GM21367 (cell line): Measurements from ENCODE around the gene SMOC2.

Experiments used
- ATAC-seq: cut with Tn5 transposase; IDR thresholded peaks from one replicate; pipeline ENCODE4 v1.9.1; 2021; ENCODE audit not compliant: unreplicated experiment

The SMOC2 gene, protein sequence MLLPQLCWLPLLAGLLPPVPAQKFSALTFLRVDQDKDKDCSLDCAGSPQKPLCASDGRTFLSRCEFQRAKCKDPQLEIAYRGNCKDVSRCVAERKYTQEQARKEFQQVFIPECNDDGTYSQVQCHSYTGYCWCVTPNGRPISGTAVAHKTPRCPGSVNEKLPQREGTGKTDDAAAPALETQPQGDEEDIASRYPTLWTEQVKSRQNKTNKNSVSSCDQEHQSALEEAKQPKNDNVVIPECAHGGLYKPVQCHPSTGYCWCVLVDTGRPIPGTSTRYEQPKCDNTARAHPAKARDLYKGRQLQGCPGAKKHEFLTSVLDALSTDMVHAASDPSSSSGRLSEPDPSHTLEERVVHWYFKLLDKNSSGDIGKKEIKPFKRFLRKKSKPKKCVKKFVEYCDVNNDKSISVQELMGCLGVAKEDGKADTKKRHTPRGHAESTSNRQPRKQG

DNA sequence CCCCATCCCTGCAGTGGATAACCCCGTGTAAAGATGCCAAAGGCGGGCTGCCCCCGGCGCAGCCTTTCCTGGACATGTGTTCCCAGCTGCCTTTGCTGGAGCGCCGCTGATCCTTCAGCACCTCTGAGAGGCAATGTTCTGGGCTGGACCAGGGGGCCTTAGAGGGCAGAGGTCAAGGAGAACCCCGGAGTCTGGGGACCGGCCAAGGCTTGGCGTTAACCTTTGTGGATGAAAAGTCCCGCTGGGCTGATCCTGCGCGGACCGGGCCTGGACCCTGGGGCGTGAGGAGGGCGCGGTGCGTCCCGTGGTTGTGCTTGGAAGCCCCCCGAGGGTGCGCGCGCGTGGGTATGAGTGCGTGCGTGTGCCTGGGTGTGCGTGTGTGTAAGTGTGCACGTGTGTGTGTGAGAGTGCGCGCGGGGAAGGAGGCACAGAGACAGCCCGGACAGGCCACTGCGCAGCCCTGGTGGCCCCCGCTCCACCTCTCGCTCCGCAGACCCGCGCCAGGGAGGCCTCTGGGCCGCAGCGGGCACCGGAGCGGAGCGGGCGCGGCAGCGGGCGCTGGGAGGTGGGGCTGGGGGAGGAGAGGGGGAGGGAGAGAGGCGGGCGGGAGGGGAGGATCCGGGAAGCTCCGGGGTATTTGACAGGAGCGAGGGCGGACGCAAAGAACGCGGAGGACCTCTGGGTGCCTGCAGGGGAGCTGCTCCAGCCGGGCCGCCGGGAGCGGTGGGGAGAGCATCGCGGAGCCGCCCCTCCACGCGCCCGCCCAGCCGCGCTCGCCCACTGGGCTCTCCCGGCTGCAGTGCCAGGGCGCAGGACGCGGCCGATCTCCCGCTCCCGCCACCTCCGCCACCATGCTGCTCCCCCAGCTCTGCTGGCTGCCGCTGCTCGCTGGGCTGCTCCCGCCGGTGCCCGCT lies at the start of gene SMOC2:
TSS of gene SMOC2 (plus strand) at position 665 of the 914 bp plus-strand sequence. CDS start at position 852, 187 bp downstream.
- no peak for ATAC-seq

DNA sequence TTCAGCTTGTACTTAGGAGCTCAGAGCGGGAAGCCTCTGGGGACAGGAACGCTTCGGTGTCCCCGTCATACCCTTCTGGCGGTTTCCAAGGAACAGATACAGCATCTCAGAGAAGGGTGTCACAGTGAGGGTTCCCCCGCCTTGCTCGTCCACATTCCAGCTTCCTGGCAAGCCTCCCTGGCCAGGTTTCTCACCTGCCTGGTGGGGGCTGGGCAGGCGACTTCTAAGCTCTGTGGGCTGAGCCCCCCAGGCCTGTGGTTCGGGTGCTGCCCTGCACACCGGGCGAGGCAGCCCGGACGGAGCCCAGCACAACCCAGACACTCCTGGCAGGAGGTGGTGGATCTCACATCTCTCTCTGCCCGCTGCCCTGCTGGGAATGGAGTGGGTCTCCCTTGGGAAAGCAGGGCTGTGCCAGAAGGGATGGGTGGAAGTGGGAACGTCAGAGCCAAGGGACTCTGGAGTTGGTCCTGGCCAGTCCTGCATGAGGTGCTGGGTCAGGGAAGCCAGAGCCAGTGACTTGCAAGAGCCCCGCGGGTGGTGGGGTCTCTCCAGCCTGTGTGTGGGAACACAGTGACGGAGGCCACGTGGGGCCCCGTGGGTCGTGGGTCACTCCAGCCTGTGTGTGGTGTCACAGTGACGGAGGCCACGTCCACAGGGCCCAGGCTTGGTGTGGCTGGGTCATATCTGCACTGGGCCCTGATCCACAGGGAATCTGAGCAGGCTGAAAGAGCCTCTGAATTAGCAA lies 47.7 kb upstream of the SMOC2 start:
- ATAC-seq: no peak

DNA sequence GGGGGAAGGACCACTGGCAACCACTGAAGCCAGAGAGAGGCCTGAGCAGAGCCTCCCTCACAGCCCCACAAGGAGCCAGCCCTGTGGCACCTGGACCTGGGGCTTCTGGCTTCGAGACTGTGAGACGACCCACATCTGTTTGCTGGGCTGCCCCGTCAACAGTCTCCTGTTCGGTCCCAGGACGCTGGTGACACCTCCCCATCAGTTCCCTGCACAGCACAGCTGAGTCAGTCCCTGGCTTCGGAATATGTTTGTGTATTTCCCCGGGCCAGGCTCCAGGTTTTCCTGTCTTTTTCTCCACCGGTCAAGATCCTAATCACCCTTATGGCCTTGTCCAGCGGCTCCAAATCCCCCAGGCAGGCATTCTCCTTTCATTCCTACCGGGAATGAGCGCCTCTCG lies 46.4 kb upstream of the SMOC2 start:
- no peak for ATAC-seq

DNA sequence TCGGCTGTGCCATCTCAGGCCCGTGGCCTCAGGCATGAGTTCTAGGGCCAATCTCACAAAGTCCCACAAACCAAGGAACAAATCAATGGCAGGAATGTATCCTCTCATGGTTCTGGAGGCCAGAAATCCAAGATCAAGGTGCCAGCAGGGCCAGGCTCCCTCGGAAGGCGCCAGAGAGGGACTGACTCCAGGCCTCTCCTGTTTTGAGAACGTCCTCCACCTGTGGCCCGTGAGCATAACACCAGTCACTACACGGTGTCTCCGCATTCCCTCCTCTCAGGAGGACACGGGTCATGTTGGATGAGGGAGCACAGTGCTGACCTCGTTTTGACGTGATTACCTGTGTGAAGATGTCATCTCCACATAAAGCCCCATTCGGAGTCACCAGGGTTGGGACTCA lies 45.0 kb upstream of the SMOC2 start:
- no peak for ATAC-seq

DNA sequence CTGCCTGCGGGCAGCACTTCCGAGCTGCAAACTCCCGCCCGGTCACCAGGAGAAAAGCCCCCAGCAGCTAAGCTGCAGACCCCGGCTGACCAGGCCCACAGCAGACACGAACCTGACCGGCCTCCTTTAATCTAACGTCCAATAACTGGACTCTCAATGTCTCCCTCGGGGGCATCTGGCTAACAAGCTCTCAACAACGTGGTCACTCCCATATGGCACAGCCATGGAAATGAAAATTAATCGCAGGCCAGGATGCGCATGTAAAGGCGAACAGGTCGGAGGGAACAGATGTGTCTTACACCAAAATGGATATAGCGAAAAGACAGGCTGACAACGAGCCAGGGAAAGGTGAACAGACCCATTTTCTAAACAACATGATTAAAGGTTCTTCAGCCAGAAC lies 44.4 kb upstream of the SMOC2 start:
- no peak for ATAC-seq

DNA sequence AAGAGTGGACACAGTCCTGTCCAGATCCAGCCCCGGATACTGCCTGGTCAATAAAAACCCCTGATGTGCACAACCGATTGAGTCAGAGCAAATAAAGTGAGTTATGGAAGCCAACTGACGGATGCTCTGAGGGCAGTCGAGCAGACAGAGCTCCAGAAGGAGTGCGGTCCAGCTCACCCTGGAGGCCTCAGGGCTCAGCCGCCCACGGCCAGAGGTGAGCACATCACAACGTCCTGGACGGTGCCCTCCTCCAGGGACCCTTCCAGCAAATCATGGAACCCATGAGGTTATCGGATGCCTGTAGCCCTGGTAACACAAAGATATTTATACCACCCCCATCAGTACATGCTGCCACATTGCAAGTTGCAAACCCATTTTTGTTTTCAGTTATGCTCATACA lies 44.0 kb upstream of the SMOC2 start:
- no peak for ATAC-seq

DNA sequence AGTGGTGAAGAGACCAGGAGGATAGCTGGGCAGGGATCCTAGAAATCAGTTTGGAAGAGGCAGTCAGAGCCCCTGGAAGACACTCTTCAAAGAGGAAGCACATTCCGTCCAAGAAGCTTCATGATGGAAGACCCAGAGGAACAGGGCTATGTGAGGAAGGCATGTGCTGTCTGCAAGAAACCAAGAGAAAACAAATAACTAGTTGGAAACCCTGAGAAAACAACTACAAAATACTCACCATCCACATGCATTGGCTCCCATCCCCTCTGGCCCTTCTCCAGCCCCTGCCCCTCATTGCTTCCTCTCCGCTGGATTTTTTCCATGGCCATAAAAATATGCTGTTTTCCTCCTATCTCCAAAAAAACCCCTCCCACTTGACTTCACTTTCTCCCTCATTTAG lies 40.9 kb upstream of the SMOC2 start:
- ATAC-seq: no peak

DNA sequence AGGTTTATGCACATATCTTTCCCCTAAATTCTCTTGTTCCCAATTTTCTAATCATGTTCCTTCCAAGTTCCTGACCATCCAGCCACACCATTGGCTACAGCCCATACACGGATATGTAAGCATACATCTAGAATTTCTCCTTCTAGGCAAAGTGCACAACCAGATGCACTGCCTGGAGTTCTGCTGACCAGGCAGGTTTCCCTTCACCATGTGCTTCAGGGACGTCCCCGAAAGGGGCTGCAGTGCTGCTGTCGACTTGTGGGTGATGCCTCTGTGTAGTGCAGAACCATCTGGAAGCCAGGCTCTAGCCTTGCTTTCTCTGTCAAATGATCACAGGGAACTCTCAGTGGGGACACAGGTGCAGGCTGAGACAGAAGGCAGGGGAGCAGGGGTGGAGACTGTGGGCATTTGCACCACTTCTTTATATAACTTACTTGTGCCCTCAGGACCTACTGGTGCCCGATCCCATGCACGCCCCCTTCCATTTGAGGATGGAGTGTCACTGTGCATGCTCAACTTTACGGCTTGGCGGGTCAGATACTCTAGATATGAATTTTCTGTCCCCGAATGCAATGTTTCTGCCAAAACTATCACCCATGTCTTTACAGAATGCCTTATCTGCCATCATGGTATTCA lies 37.5 kb upstream of the SMOC2 start:
- no peak for ATAC-seq

DNA sequence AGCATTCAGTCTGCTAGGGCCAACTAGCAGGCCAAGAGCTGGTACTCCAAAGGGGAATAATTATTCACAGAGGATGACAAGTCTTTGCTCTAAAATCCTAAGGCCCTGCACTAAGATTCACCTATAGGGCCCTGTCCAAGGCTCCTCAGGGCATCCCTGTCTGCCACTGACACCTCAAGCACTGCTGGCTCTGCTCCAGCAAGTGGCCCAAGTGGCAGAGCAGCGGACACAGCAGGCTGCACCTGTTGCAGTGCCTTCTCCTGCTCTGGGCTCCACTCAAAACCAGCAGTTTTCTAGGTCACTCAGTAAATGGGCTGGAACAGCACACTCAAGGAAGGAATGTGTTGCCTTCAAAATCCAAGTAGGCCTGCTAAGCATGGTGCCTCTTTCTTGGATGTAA lies 36.4 kb upstream of the SMOC2 start:
- no peak for ATAC-seq

DNA sequence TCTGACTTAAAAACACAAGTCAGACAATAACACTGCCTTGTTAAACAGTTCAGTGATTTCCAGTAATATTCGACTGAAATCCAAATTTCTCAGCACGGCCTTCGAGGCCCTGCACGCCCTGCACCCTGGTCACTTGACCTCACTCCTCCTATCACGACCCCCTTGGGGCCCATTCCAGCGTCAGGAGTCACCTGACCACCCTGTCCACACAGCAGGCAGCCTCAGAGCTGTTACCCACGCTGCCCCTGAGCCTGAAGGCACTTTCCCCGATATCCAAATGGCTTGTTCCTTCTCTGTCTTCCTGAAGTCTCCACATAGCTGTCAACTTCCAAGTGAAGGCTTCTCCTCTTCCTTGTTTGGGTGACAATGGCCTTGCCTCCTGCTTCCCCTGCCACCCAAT lies 33.1 kb upstream of the SMOC2 start:
- no peak for ATAC-seq

DNA sequence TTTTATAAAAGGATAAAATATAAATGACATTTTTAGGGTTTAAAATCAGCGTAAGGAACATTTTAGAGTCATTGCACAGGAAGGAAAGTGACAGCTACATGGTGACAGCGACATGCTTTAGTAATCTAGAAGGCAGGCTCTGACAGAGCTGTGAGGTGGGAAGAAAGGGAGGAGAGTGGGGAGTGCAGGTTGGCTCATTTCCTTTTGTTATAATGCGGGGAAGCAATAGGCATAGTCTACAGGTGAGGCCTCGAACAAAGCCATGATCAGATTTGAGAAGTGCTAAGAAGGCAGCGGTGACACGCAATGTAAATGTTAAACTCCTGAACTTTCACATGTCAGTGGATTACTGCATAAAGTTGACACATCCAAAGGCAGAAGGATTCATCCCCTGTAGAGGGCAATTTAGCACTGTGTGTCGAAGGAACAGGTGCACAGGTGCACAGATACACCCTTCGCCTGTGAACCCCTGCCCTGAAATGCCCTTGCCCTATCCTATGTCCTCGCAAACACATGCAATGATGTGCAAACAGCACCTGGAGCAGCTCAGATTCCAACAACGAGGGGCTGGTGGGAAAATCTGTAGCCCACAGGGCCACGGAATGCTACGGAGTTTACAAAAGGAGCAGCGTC lies 32.4 kb upstream of the SMOC2 start:
- no peak for ATAC-seq

DNA sequence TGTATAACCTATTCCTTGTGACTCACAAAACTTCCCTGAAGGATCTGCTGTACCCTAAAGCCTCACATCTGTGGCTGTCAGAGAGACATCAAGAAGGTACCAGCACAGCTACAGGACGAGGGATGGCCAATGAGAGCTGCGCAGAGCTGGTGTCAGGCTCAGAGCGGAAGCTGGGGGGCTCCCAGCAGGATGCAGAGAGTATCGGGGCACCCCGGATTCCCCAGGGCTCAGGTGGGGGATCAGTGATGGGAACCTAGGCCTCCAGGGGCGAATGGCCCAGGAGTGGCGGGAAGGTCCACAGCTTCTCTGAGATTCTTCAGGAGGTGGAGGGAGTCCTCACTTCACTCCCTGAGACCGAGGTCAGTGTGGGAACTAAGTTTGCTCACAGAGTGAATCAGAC lies 30.9 kb upstream of the SMOC2 start:
- no peak for ATAC-seq

DNA sequence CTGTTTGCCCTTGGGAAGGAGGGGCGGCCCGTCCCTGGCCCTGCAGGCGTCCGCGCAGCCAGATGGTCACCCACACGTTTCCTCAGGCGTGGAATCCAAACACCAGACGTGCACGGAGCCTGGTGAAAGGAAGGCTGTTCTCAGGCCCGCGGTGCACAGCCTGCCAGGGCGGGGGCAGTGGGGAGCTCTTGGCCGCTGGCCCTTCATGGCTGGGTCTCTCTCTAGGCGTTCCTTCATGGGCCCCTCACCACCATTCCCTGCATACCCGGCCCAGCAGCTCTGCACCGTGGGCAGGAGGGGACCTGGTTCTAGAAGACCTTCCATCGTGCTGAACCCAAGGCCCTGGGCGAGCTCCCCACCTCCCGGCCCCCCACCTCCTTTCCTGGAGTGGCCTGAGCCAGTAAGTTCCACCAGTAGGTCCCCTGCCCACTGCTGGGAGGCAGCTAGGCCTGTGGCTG lies 30.4 kb upstream of the SMOC2 start:
- ATAC-seq: no peak

DNA sequence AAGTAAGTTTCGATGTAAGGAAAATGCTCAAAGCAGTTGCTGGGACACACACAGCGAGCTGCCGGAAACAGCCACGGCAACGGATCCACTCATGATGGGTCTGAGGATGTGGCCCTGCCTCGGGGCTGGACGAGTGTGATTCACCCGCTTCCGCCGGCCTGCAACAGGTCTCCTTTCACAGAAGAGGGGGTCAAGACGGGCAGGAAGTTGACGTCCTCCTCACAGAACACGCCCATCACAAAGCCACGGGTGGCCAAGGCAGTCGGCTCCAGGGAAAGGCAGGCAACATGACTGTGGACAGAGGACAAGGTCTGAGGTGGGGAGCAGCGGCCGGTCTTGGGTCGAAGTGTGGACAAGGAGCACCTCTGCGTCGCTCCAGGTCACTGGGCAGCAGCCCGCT lies 29.9 kb upstream of the SMOC2 start:
- ATAC-seq: no peak

DNA sequence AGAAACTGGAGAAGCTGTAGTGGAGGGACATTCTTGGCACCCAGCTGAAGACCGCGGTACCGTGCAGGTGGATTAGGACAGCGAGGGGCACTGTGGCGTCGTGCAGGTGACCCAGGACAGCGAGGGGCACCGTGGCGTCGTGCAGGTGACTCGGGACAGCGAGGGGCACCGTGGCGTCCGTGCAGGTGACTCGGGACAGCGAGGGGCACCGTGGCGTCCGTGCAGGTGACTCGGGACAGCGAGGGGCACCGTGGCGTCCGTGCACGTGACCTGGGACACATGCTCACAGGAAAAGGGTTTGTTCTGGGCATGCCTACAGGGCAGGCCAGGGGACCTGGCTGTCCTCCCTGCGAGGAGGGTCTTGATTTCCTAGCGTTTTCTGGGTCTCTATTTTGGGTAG lies 29.2 kb upstream of the SMOC2 start:
- no peak for ATAC-seq

DNA sequence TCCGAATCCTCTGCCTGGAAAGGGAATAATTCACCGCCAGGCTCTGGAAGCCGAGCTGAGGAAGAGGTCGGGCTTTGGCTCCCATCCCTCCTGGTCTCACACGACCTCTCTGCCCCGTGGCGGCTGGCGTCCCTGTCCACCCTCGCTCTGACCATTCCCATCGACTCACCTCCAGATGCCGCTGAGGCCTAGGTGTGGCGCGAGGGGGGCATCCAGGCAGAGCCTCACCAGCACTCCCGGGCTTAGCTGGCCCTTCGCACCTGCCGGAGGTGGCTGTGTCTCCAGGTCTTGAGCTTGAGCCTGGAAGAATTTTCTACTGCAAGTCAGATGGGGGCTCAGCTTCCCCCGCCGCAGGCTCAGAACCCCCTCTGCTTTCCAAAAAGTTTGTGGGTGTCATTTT lies 28.5 kb upstream of the SMOC2 start:
- ATAC-seq: no peak

DNA sequence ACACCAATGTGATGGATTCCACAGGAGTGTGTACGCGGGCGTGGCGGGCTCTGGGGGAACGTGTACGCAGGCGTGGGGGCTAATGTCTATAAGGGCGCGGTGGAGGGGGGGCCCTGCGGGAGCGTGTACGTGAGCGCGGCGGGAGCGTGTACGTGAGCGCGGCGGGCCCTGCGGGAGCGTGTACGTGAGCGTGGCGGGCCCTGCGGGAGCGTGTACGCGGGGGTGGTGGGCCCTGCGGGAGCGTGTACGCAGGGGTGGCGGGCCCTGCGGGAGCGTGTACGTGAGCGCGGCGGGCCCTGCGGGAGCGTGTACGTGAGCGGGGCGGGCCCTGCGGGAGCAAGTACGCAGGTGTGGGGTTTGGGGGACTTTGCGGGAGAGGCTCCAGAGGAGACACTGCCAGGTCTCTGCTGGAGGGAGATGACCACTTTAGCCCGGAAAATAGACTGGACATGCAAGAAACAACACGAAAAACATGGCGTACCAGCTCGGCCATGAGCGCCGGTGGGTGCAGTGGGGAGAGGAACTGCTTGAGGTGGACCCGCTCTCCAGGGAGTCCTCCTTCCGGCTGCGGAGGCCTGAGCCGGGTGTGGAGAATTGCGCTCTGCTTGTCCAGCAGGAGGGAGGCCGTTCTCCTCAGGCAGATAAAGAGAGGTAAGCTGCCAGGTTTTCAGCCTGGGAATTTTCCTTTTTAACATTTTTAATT lies 27.8 kb upstream of the SMOC2 start:
- ATAC-seq: no peak

DNA sequence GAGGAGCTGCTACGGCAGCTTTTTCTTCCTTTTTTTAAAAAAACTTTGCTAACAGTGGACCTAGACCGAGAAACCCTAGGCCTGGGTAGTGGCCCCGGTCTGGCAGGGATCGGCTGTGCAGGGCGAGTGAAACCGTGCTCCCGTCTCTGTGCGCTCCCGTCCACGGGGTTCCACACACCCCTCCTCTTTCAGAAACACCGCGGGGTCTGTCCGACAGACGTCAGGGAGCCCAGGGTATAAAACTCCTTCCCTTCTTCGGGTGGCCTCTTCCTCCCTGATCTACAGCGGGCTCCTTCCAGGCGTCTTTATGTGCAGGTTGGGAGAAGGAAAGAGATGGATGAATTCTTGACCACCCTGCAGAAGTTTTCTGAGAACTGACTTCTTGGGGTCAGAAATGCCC lies 27.1 kb upstream of the SMOC2 start:
- ATAC-seq: no peak

DNA sequence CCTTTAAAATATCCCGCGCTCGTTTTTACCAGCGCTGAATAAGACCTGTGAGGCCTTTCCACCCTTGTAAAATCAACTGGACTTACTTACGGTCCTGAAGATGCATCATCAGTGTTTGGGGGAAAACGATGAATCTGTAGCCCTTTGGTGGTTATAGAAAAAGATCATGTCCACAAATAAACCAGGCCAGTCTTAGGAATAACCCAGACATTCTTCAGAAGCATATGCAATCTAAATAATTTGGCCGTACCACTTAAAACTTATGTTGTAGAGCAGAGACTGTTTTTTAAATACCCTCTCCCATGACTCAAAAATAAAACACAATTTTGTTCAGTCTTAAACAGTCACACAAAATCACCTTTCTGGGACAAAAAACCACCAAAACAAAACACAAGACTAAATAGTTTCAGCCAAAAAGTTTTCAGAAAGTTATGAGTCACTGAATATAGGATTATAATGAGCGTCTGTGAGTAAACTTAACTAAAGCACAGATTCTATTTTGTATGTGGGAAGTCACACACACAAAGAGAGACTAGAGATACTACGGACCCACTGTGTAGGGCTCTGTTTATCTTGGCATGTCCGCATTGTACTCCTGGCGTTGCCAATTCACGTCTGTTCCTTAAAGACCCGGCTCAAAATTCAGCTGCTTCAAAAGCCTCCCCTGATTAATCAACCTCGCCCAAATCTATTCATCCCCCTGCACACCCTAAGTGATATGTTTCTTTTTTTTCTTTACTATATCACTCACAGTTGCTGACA lies 26.5 kb upstream of the SMOC2 start:
- no peak for ATAC-seq
